HG02885 (cell line): Measurements from ENCODE around the gene NHLRC1.
"Not testable (repeated sequence)": the region's sequence is repeated elsewhere in the genome, so short reads cannot be mapped to it uniquely, and the experiment has no call there.

Experiments
- ATAC-seq: cut with Tn5 transposase; IDR thresholded peaks from one replicate; pipeline ENCODE4 v1.9.1; 2021; ENCODE audit warnings: mild to moderate bottlenecking; ENCODE audit not compliant: unreplicated experiment, poor library complexity

The NHLRC1 gene

DNA sequence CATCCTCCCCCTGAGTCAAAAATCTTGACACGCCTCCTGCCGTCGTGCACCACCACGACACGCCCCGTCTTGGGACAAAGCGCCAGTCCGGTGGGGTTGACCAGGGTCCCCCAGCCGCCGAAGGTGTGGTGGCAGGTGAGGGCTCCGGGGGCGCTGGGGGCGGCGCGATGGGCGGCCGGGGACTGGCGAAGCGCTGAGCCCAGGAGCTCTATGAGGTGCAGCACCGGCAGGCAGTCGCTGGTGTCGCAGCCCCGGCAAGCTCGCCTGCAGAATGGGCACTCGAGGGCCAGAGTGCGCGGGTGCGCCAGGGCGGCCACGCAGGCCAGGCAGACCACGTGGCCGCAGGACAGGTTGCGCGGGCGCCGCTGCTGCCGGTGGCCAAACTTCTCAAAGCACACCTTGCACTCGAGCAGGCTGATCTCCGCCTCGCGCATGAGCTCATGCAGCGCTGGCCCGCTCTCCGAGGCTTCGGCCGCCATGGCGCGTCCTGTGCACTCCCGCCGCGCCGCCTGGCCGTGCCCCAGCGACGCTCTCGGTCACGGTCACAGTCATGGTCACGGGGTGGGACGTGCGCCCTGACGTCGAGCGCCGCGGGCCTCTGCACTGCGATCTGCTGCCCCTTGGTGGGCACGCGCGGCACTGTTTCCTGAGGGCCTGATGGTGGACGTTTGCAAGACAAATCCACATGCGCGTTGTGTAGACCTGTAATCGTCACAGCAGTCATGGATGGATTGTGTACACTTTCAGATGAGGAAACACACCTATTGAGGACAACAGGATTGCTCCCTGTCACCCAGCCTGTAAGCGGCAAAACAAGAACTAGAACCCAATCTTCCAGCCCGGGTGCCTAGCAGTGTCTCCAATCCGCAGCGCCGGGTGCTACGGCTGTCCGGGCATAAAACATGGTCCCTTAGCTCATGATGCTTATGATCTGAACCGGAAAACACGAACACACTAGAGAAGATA is at the start of gene NHLRC1:
Gene NHLRC1, minus strand, starts transcription at position 550 of the 966 bp plus-strand sequence. Its CDS starts 71 bp downstream, at position 479.
- peak; percentile 100 for ATAC-seq

- ATAC-seq, result no peak
Measured at GRCh38 chr6:18171871-18172270, 49.4 kb upstream of the NHLRC1 start.

GRCh38 chr6:18168264-18168663 is 45.8 kb upstream of the NHLRC1 start:
- ATAC-seq, result no peak

DNA sequence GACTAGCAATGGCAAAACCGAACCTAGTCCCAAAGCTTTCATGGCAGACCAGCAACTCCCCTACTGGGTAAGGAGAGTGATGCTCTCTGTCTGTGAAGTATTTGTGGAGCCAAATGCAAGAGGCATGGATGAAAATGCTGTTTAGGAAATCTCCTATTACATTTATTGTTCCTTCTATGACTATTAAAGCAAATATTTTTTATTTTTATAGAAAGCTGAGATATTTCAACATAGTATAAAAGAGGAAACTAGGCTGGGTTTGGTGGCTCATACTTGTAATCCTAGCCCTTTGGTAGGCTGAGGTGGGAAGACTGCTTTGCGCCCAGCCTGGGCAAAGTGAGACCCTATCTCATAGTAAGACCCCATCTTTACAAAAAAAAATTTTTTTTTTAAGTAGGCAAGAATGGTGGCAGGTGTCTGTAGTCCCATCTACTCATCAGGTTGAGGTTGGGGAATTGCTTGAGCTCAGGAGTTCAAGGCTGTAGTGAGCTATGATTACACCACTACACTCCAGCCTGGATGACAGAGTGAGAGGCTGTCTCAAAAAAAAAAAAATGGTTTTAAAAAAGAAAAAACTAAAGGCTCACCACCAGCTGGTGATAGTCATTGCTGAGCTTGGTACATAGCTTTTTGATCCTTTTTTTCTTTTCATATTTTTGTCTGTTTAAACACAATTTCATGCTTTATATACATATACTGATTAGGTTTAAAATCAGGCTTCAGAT is 44.0 kb upstream of the NHLRC1 start:
- no peak for ATAC-seq

GRCh38 chr6:18165751-18166150 is 43.3 kb upstream of the NHLRC1 start:
- ATAC-seq, result no peak

GRCh38 chr6:18162401-18162800 is 39.9 kb upstream of the NHLRC1 start:
- ATAC-seq, result no peak

- ATAC-seq, result no peak
Measured at GRCh38 chr6:18161431-18161830, 39.0 kb upstream of the NHLRC1 start.

DNA sequence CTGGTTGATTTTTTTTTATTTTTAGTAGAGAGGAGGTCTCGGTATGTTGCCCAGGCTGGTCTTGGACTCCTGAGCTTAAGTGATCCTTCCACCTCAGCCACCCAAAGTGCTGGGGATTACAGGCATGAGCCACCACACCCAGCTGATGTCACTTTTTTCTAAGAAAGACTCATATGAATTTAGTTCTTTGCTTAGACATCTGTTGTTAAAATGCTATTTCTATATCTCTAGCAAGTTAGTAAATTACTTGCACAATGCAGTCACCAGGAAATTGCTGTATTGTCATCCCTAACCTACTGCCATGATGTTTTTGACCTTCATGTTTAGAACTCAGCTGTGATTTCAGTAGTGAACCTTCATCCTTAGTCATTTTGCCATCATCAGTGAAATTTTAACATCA is 38.4 kb upstream of the NHLRC1 start:
- no peak for ATAC-seq

DNA sequence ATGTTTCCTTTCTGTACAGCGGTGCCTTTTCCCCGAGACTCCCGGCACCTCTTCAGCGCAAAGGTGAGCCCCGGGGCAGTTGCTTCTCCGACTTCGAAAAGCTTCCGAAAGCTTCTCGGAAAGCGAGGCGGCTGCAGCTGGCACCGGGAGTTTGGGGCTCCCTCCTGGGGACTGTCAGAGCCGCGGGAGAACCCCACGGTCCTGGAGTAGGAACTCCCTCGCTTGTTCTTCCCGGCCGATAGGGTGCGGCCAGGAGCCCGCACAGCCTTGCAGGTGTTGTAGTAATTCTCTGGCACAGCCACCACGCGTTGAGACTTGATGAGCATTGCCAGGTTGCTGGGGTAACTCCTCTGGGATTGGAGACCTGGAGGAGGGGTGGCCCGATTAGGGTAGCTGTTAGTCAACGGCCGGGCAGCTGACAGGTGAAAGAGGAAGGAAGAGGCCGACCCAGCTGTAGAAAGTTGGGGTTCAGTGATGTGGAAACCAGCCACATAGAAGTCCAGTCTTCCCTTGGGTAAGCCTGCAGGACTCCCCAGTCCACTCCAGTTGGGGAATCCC is 33.5 kb upstream of the NHLRC1 start:
- peak; percentile 45 for ATAC-seq

DNA sequence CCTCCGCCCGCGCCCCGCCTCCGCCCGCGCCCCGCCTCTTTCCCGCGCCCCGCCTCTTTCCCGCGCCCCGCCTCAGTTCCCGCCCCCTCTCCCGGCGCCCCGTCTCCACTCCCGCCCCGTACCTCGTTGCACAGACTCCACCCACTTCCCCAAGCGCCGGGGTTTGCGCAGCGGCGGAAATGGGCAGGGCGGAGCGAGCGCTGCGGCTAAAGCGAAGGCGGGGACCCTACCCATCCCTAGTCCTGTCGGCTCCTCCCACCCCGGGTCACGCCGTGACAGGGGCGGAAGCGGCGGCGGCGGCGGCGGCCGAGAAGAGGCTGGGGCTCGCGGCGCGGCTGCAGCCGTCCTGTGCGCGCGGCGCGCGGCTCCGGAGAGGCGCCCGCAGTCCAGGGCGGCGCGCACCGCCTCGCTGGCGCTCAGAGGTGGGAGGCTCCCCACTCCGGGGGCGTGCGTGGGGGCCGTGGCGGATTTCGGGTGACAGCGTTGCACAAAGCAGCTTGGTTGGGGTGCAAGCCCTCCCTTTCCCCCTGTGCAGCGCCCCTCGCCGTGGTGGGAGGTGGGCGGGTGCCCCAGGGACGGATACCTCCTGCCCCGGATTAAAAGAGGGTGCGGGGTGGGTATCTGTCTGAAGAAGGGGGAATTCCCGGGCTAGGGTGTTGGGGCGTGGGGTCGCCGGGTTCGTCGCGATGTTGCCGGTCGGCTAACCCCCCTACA is 32.8 kb upstream of the NHLRC1 start, which contains the start of gene KDM1B:
Gene KDM1B, plus strand, starts transcription at position 273 of the 714 bp plus-strand sequence. CDS start 4,474 bp downstream, outside the sequence.
- ATAC-seq, result peak; percentile 88

DNA sequence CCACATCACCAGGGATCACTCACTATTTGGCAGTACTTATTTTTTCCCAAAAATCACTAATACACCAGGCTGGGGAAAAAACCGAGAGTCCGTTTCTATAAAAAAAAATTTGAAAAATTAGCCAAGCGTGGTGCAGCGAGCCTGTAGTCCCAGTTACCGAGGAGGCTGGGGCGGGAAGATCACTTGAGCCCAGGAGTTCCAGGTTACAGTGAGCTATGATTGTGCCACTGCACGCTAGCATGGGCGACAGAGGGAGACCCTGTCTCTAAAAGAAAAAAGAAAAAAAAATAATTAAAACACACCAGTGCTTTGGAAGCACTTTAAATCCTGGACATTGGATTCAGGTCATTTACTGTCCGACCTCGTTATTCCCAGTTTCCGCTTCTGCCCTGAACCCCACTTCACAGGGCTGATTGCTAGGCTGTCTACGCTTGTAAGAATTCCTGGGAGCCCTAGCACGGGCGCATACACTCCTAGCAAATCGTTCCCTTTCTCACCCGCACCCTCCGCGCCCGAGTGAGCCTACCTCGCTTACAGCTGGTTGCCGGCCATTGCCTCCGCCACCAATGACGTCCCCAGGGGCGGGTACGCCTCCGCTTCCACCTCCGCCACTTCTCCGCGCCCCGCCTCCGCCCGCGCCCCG is 32.2 kb upstream of the NHLRC1 start, which contains the start of gene TPMT:
Gene TPMT, minus strand, starts transcription at position 571 of the 643 bp plus-strand sequence. CDS start 5,950 bp downstream, outside the sequence.
- peak; percentile 49 for ATAC-seq

DNA sequence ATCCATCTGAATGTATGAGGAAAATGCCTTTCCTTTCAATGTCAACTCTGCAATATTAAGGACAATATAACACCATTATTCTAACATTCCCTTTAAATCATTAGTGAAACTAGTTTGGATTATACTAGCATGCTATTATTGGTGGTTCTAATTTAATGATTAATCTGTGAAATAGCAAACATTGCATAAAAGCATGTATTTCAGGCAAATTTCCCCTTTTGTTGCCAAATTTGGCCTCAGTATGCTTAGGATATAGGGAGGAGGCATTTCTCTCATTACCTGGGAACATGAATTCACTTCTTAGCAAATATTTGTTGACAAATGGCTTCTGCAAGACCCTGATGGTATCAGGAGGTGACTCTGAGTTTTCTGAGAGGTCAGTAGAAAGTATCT is 30.8 kb upstream of the NHLRC1 start:
- no peak for ATAC-seq

DNA sequence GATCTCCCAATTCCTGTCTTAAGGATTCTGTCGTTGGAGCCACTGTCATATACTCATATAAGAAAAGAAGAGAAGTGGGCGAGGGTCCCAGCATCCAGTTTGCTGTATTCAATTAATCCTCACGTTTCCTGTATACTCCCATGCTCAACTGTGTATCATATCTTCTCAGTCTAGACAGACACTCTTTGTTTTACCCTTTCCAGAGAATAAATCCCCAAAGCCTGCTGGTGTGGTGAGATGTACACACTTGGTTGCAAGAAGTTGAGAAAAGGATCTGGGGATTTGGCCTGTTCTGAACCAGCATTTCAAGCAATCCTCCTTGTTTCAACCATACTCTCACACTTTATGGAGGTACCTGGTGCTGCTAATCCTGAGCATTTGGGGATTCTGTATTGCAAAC is 29.3 kb upstream of the NHLRC1 start:
- no peak for ATAC-seq

GRCh38 chr6:18151391-18151790 is 28.9 kb upstream of the NHLRC1 start:
- ATAC-seq, result not testable (repeated sequence)

DNA sequence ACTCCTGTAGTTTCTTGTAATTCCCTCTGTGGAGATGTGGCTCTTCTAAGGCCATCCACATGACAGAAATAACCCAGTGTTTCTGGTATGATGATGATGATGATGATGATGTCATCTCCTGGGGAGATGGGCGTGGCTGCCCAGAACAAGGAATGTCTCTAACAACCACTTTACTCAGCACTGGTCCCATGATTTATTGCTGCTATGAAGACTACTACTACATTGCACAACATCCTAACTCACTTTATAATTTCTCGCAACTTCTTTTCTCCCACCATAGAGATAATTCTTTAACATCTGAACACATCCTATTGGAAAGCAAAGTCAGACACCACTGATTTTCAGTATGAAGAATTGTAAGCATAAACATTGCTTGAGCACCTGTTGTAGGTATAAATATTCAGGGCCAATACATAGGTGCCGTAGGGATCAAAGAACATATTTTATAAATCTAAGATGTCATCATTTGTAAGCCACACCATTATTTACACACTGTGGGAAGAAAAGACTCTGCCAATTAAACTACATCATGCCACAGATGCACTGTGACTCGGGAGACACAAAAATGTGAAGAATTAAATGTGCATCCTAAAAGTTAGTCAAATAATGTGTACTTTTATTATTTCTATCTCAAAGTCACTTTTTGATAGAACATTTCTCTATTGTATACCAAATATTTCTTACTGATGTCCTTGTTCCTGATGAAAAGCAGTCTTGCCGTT is 26.0 kb upstream of the NHLRC1 start:
- ATAC-seq, result no peak

DNA sequence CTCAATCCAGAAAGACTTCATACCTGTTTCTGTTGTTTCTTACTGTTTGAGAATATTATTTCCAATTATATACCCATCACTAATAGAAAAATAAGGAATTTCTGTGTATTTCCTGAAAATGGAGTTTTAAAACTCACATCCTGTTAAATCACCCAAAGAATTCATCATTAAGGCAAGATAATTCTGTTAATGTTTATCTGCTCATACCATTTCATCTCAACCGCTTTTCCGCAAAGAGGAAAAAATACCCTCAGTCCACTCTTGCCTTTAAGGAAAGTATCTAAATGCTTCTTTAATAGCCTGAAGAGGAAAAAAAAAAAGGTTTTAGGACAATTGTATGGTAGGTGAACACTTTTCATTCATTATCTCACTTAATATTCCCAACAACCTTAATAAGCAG is 25.1 kb upstream of the NHLRC1 start:
- ATAC-seq, result no peak

DNA sequence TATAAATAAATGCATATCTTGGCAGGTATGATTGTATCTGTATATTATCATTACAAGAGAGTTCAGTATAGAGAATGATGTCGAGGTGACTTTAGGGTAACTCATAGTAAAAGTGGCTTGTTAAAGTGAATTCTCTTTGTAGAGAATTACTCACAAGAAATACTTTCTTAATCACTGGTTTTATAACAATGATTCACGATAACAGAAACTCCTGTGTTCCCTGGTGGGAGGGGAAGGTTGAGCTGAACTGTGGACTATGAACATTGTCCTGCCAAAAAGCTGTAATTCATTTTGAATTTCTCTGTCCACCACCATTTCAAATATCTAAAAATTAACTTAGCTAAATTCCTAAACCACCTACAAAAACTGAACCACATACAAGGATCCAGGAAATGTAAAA is 24.7 kb upstream of the NHLRC1 start:
- no peak for ATAC-seq

DNA sequence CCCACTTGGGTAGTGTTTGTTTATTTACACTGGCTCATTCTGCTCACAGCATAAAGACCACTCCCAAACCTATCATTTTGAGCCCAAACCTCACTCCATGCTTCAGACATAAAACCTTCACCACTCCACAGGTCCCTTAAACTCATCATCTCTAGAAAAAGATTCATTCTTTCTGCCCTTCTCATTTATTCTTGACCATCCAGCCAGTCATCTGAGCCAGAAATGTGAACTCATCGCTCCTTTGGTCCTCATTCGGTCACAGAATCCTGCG is 20.0 kb upstream of the NHLRC1 start:
- ATAC-seq, result no peak
